Keratinocyte (primary cell): ENCODE measurements around the gene DNPH1. TPM values are rescaled to one million over a fixed set of nuclear protein-coding genes. Genes with fewer than 3 reads are reported as not detected.

Experiments
- DNase-seq: peaks from one replicate; pipeline ENCODE4 v3.0.0-alpha.2; 2011; ENCODE audit warnings: low read depth, missing footprints, low spot score
- FAIRE-seq: peaks from 2 replicates; lab custom pipeline; 2011; peaks lifted over from hg19 to GRCh38; lab: Jason Lieb, UNC
- H2AFZ ChIP-seq: 2 replicates; pipeline ENCODE4 v1.6.0; 2012; ENCODE audit warnings: low read length, control low read depth, inconsistent platforms; ENCODE audit not compliant: control insufficient read depth
- H3K27ac ChIP-seq: 2 replicates; pipeline ENCODE4 v1.5.1; 2011; ENCODE audit warnings: low read length; ENCODE audit not compliant: control insufficient read depth, insufficient read depth
- H3K27me3 ChIP-seq: 3 replicates; pipeline ENCODE4 v1.6.0; 2011; ENCODE audit warnings: low read length; ENCODE audit not compliant: control insufficient read depth, insufficient read depth; ENCODE audit errors: extremely low read depth
- H3K36me3 ChIP-seq, 2 experiments: 2 replicates in 1 of 2; 3 replicates in 1 of 2; pipeline ENCODE4 v1.5.1; 2011; ENCODE audit warnings: low read length in 2 of 2, mild to moderate bottlenecking in 1 of 2; ENCODE audit not compliant: control insufficient read depth in 2 of 2, insufficient read depth in 2 of 2; ENCODE audit errors: extremely low read depth in 1 of 2
- H3K4me1 ChIP-seq: 3 replicates; pipeline ENCODE4 v1.5.1; 2011; ENCODE audit warnings: low read length; ENCODE audit not compliant: control insufficient read depth, insufficient read depth; ENCODE audit errors: extremely low read depth
- H3K4me2 ChIP-seq: 3 replicates; pipeline ENCODE4 v1.6.0; 2011; ENCODE audit warnings: low read depth, low read length; ENCODE audit not compliant: control insufficient read depth, insufficient read depth; ENCODE audit errors: extremely low read depth
- H3K4me3 ChIP-seq, 3 experiments: fragments of 200-600 bp in 1 of 3; sonication (generic) in 1 of 3; 2 replicates in 2 of 3; 3 replicates in 1 of 3; pipeline ENCODE4 v1.5.1; 2011 to 2016; ENCODE audit warnings: low read length in 3 of 3, mild to moderate bottlenecking in 3 of 3, control low read depth in 2 of 3, inconsistent platforms in 1 of 3, low read depth in 1 of 3, mixed read lengths in 1 of 3, mixed run types in 1 of 3, moderate library complexity in 1 of 3; ENCODE audit not compliant: control insufficient read depth in 2 of 3, insufficient read depth in 2 of 3; ENCODE audit errors: extremely low read depth in 1 of 3
- H3K79me2 ChIP-seq: 2 replicates; pipeline ENCODE4 v1.6.0; 2012; ENCODE audit warnings: low read length; ENCODE audit not compliant: control insufficient read depth, insufficient read depth
- H3K9ac ChIP-seq: 3 replicates; pipeline ENCODE4 v1.6.0; 2011; ENCODE audit warnings: low read length; ENCODE audit not compliant: control insufficient read depth, insufficient read depth; ENCODE audit errors: extremely low read depth
- H3K9me1 ChIP-seq: 3 replicates; pipeline ENCODE4 v1.6.0; 2011; ENCODE audit warnings: low read length; ENCODE audit not compliant: control insufficient read depth, insufficient read depth; ENCODE audit errors: extremely low read depth
- H3K9me3 ChIP-seq: 2 replicates; pipeline ENCODE4 v1.5.1; 2012; ENCODE audit warnings: low read depth, low read length; ENCODE audit not compliant: control insufficient read depth
- H4K20me1 ChIP-seq: 3 replicates; pipeline ENCODE4 v1.6.0; 2011; ENCODE audit warnings: low read length; ENCODE audit not compliant: control insufficient read depth, insufficient read depth; ENCODE audit errors: extremely low read depth
- EZH2 ChIP-seq: IDR thresholded peaks from one replicate; pipeline ENCODE4 v1.6.1; 2012; ENCODE audit warnings: inconsistent platforms, mild to moderate bottlenecking, low read length, moderate library complexity
- dilution Hi-C: fragments of 300-500 bp; cut with MboI; formaldehyde crosslinking; loops from one replicate; pipeline ENCODE4 v1.7.0; 2020; ENCODE audit warnings: low sequenced_read_pairs; ENCODE audit not compliant: extremely low pct_ligation_motif_present
- polyA plus RNA-seq, 5 experiments: library from polyadenylated mRNA; depleted of rRNA in 3 of 5; stranded (reverse) in 3 of 5; stranded (forward) in 1 of 5; unstranded in 1 of 5; fragments of >200 nt; gene quantifications; 1 replicate in 1 of 5; 2 replicates in 3 of 5; 3 replicates in 1 of 5; pipeline versions ENCODE4 v1.2.1 to v1.2.3, GENCODE V29; 2011 to 2012; ENCODE audit warnings: missing spikeins in 2 of 5, low read depth in 1 of 5, low replicate concordance in 1 of 5
- TF ChIP-seq, protein P1 (sequence below), 3 experiments: IDR thresholded peaks in 1 of 3; conservative IDR thresholded peaks in 1 of 3; optimal IDR thresholded peaks in 1 of 3; 2 replicates in 2 of 3; 3 replicates in 1 of 3; pipeline versions ENCODE3 to v1.5.1; 2011; ENCODE audit warnings: low read length in 3 of 3, mild to moderate bottlenecking in 3 of 3, moderate library complexity in 2 of 3, control low read depth in 1 of 3, inconsistent platforms in 1 of 3; ENCODE audit not compliant: insufficient read depth in 2 of 3; ENCODE audit errors: extremely low read depth in 1 of 3

Gene DNPH1
- polyA plus RNA-seq, 1 donor (not counting 4 experiments of a cell fraction or from before 2014, with no cell fraction given) = 73.9 TPM

DNA sequence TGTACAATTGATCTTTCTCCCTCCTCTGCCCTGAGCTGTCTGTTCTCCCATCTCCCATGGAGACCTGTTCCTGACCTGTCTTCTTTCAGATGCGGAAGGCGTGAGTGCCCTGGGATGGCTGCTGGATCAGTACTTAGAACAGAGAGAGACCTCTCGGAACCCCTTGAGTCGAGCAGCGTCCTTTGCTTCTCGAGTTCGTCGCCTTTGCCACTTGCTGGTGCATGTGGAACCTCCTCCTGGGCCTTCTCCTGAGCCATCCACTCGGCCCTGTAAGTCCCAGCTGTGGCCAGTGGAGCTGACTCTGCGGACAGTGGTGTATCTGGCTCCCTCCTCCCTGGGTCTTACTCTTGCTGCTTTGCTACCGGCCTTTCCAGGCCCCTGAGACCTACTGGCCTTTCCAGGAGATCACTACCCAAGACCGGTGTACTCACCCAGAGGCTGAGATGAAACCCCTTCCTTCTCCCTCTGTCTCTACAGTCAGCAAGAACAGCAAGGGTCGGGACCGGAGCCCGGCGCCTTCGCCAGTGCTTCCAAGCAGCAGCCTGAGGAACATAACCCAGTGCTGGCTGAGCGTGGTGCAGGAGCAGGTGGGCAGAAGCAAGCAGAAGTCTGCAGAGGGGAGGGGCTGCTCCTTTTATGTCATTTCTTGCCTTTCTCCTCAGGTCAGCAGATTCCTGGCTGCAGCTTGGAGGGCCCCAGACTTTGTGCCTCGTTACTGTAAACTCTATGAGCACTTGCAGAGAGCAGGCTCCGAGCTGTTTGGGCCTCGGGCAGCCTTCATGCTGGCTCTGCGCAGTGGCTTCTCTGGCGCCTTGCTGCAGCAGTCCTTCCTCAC, 24.8 kb downstream of the DNPH1 start:
- Histone ChIP-seq H3K9ac (no peak overlapping the region), H3K27me3 (no peaks in the 10 kb centered on the region), H3K4me1 (peaks cover 3% of the 10 kb centered on the region), H3K4me2 (no peak overlapping the region), H2AFZ (no peak overlapping the region), H3K9me3 (no peaks in the 10 kb centered on the region), H3K79me2 (no peaks in the 10 kb centered on the region), H4K20me1 (no peaks in the 10 kb centered on the region), H3K27ac (no peak overlapping the region), H3K9me1 (no peaks in the 10 kb centered on the region), H3K36me3 (peaks cover 27 to 35% of the 10 kb centered on the region in 2 experiments), H3K4me3 (no peak overlapping the region)
- FAIRE-seq = no peak
- TF ChIP-seq EZH2 = no peak
- TF ChIP-seq, protein P1, sequence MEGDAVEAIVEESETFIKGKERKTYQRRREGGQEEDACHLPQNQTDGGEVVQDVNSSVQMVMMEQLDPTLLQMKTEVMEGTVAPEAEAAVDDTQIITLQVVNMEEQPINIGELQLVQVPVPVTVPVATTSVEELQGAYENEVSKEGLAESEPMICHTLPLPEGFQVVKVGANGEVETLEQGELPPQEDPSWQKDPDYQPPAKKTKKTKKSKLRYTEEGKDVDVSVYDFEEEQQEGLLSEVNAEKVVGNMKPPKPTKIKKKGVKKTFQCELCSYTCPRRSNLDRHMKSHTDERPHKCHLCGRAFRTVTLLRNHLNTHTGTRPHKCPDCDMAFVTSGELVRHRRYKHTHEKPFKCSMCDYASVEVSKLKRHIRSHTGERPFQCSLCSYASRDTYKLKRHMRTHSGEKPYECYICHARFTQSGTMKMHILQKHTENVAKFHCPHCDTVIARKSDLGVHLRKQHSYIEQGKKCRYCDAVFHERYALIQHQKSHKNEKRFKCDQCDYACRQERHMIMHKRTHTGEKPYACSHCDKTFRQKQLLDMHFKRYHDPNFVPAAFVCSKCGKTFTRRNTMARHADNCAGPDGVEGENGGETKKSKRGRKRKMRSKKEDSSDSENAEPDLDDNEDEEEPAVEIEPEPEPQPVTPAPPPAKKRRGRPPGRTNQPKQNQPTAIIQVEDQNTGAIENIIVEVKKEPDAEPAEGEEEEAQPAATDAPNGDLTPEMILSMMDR (optimal IDR thresholded peaks at IDR 0.05 in 1 of 3, IDR thresholded peaks at IDR 0.05 in 1 of 3, conservative IDR thresholded peaks at IDR 0.05 in 1 of 3; ENCODE audit: extremely low read depth in 1 of 3, insufficient read depth in 2 of 3, low read length in 3 of 3) = no peak
- no peak for DNase-seq
- dilution Hi-C loops = no loop called here

DNA sequence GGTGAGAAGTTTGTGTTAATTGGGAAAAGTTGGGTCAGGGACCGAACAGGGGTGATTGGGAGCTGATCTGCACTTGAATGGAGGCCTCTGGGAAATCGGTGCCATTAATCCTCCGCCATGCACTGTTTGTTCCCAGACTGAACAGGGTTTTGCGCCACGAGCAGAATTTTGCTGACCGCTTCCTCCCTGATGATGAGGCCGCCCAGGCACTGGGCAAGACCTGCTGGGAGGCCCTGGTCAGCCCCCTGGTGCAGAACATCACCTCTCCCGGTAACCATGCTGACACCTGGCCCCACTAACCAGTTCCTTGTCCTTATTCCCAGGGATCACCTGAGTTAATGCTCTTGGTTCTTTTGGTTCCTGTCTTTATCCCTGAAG, 25.6 kb downstream of the DNPH1 start:
- H3K4me1 ChIP-seq = peaks cover 7% of the 10 kb centered on the region
- no peak overlapping the region for H3K4me3 ChIP-seq
- H4K20me1 ChIP-seq = no peaks in the 10 kb centered on the region
- H3K27me3 ChIP-seq = no peaks in the 10 kb centered on the region
- H3K79me2 ChIP-seq = no peaks in the 10 kb centered on the region
- peaks cover 3% of the 10 kb centered on the region for H3K9me1 ChIP-seq
- TF ChIP-seq, protein P1 (optimal IDR thresholded peaks at IDR 0.05 in 1 of 3, IDR thresholded peaks at IDR 0.05 in 1 of 3, conservative IDR thresholded peaks at IDR 0.05 in 1 of 3; ENCODE audit: extremely low read depth in 1 of 3, insufficient read depth in 2 of 3, low read length in 3 of 3) = no peak
- TF ChIP-seq EZH2 = no peak
- no peak overlapping the region for H3K27ac ChIP-seq
- no peak overlapping the region for H3K4me2 ChIP-seq
- no peak overlapping the region for H2AFZ ChIP-seq
- no peaks in the 10 kb centered on the region for H3K9me3 ChIP-seq
- FAIRE-seq (no peak), DNase-seq (no peak)
- dilution Hi-C loops = no loop called here
- peaks cover 30 to 35% of the 10 kb centered on the region in 2 experiments for H3K36me3 ChIP-seq
- H3K9ac ChIP-seq = no peak overlapping the region
